Skeletal muscle tissue (tissue), 4 donors: Measurements from ENCODE around the gene FADS2. TPM values are rescaled to one million over a fixed set of nuclear protein-coding genes. Genes with fewer than 3 reads are reported as not detected.

Experiments
- H3K27ac ChIP-seq: one replicate; pipeline ENCODE4 v1.7.0; 2013; ENCODE audit warnings: mild to moderate bottlenecking, low read depth, low read length, inconsistent platforms
- H3K27me3 ChIP-seq, 3 donors: one replicate each; pipeline ENCODE4 v1.7.0; 2013; ENCODE audit warnings: low read length in 3 of 3; ENCODE audit not compliant: control insufficient read depth in 3 of 3, insufficient read depth in 3 of 3
- H3K36me3 ChIP-seq, 3 donors: one replicate each; pipeline ENCODE4 v1.7.0; 2013; ENCODE audit warnings: low read length in 3 of 3; ENCODE audit not compliant: control insufficient read depth in 3 of 3, insufficient read depth in 3 of 3
- H3K4me1 ChIP-seq, 3 donors: one replicate each; pipeline ENCODE4 v1.7.0; 2013; ENCODE audit warnings: low read length in 3 of 3, mild to moderate bottlenecking in 3 of 3; ENCODE audit not compliant: control insufficient read depth in 3 of 3, insufficient read depth in 3 of 3
- H3K4me3 ChIP-seq, 3 donors: one replicate each; pipeline ENCODE4 v1.7.0; 2013; ENCODE audit warnings: low read length in 3 of 3
- H3K9ac ChIP-seq, 3 donors: one replicate each; pipeline ENCODE4 v1.7.0; 2013; ENCODE audit warnings: low read length in 3 of 3, mild to moderate bottlenecking in 3 of 3, moderate library complexity in 2 of 3, low read depth in 1 of 3
- H3K9me3 ChIP-seq, 3 donors: one replicate each; pipeline ENCODE4 v1.7.0; 2013; ENCODE audit warnings: low read length in 3 of 3; ENCODE audit not compliant: control insufficient read depth in 3 of 3
- total RNA-seq: library from RNA; depleted of rRNA; stranded (reverse); fragments of >200 nt; gene quantifications from one replicate; pipeline ENCODE4 v1.2.3, GENCODE V29; 2014
- donor health status: Osteomylitis.

FADS2 gene
- 41.2 TPM for total RNA-seq

DNA sequence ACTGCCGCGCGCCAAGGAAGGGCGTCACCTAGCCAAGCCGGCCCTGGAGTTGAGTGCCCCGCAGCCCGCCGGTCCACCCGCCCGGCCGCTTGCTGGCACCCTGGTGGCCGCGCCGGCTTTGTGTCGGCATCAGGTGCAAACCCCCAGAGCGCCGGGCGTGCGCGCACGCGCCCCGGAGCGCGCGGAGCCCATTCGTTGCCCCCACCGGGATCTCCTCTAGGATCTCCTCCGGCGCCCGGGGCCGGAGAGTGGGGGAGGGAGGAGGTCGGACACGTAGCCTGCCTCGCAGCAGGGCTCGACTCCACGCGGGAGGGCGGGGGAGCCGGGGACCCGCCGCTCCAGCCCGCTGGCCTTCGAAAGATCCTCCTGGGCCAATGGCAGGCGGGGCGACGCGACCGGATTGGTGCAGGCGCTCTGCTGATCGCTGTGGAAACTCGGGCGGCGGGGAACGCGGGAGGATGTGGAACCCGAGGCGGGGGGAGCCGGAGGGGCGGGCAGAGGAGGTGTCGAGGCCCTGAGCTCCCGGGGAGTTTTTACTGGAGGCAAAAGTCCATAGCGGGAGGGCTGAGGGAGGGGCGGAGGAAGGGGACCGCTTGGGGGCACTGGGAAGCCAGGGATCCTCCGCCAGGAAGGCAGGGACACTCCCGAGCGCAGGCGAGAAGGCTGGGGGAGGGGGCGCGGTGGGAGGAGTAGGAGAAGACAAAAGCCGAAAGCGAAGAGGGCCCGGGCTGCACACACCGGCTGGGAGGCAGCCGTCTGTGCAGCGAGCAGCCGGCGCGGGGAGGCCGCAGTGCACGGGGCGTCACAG is at the start of gene FADS2:
TSS of gene FADS2 (plus strand) at position 730 of the 808 bp plus-strand sequence. CDS start 91 bp downstream, outside the sequence.
- peaks cover 8 to 30% (median 16%) of the 10 kb centered on the region in 3 donors for H3K27me3 ChIP-seq
- H3K4me3 ChIP-seq, result peak within 1 kb of the TSS; percentile 69 to 79 (median 73)
- no peaks in the 10 kb centered on the region for H3K9me3 ChIP-seq
- H3K4me1 ChIP-seq, result peaks cover 10 to 36% (median 34%) of the 10 kb centered on the region in 3 donors
- peak within 1 kb of the TSS; percentile 76 for H3K27ac ChIP-seq
- H3K9ac ChIP-seq, result peak within 1 kb of the TSS; percentile 53 to 79 (median 72)
- peaks cover 0 to 3% (median 0%) of the 10 kb centered on the region in 3 donors for H3K36me3 ChIP-seq

DNA sequence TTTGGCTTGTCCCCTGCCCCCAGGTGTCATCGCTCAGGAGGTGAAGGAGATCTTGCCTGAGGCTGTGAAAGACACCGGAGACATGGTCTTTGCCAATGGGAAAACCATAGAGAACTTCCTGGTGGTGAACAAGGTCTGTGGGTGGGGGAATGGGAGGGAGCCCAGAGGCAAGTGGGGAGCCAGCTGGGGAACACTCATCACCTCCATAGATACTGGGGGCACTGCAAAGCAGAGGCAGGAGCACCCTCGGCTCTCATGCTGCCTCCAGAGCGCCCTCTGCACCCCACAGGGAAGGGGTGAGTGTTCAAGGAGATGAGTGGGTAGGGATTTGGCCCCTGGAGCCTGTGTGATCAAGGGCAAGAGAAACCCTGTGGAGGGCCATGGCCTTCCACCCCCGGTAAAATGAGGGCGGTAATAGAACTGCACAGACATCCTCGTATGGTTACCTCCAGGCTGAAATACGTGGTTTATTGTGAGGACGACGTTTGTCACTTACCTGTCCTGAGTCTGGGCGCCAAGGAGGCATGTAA is 49.7 kb upstream of the FADS2 start:
- H3K4me1 ChIP-seq, result peaks cover 6 to 11% (median 10%) of the 10 kb centered on the region in 3 donors
- no peaks in the 10 kb centered on the region for H3K9me3 ChIP-seq
- peaks cover 3 to 7% (median 7%) of the 10 kb centered on the region in 3 donors for H3K27me3 ChIP-seq
- H3K36me3 ChIP-seq, result no peaks in the 10 kb centered on the region
- H3K4me3 ChIP-seq, result no peak overlapping the region
- H3K27ac ChIP-seq, result no peak overlapping the region
- no peak overlapping the region for H3K9ac ChIP-seq

GRCh38 chr11:61778920-61779650 is 49.0 kb upstream of the FADS2 start:
- H3K4me1 ChIP-seq, result peaks cover 6 to 11% (median 10%) of the 10 kb centered on the region in 3 donors
- H3K27me3 ChIP-seq, result peaks cover 3 to 7% (median 7%) of the 10 kb centered on the region in 3 donors
- no peak overlapping the region for H3K4me3 ChIP-seq
- H3K9ac ChIP-seq, result no peak overlapping the region
- no peak overlapping the region for H3K27ac ChIP-seq
- H3K9me3 ChIP-seq, result no peaks in the 10 kb centered on the region
- H3K36me3 ChIP-seq, result no peaks in the 10 kb centered on the region

DNA sequence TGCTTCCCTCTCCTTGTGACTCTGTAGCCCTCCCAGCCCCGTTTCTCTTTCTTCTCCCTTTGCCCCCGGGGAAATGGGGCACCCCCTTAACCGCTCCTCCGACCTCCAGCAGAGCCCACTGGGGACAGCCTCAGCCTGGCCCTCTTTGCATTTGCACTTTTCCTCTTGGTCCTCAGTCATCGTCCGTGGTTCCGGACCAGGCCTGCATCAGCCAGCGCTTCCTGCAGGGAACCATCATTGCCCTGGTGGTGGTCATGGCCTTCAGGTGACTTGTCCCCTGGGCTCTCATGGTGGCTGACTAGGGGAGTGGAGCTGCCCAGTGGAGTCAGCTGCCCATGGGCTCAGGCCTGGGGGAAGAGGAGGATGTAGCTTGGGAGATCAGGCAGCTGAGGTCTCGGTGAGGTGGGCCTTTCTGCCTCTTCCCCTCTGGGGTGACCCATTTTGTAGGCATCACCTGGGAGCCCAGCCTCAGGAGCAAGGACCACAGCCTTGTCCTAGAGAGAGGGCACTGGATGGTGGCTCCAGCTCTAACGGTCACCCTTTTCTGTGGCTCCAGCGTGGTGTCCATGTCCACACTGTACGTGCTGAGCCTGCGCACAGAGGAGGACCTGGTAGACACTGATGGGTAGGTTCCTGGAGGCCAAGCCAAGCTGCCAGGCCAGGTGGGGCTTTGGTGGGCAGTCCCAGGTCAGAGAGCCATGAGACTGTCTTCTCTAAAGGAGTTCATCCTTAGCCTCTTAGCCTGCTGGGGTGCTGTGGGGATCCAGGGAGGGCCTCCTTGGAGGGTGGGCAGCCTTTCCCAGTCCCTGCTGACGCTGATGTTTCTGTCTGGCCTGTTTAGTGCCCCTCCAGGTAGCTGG is 48.2 kb upstream of the FADS2 start:
- Histone ChIP-seq H3K27ac (no peak overlapping the region), H3K4me1 (peaks cover 6 to 11% (median 10%) of the 10 kb centered on the region in 3 donors)

DNA sequence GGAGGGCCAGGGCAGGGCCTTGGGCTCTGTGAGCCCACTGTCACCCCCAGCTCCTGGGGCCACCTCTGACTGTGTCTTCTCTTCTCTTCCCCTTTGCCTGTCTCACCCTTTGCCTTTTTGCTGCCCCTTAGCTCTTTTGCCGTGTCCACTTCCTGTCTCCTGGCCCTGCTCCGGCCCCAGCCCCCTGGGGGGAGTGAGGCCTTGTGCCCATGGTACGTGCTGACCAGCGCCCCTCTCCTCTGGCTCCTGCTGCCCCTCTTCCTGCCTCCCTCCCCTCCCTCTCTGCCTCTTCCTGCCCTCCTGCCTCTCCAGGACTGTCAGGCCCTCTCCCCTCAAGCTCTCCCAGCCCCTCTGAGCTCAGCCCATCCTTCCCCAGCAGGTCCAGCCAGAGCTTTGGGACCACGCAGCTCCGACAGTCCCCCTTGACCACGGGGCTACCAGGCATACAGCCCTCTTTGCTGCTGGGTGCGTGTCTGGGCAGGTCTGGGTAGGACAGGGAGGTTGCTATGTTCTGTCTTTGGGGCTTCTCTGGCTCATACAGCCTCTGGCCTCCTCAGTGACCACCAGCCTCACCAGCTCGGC is 47.4 kb upstream of the FADS2 start:
- Histone ChIP-seq H3K27me3 (peaks cover 3 to 7% (median 7%) of the 10 kb centered on the region in 3 donors), H3K4me3 (no peak overlapping the region), H3K9ac (no peak overlapping the region), H3K27ac (no peak overlapping the region), H3K36me3 (peaks cover 7 to 10% (median 8%) of the 10 kb centered on the region in 3 donors), H3K9me3 (no peaks in the 10 kb centered on the region), H3K4me1 (peaks cover 6 to 11% (median 10%) of the 10 kb centered on the region in 3 donors)

More for the DNA sequence above, 48.2 kb upstream of the FADS2 start:
- Histone ChIP-seq H3K9me3 (no peaks in the 10 kb centered on the region), H3K9ac (no peak overlapping the region), H3K4me3 (no peak overlapping the region), H3K27me3 (peaks cover 3 to 7% (median 7%) of the 10 kb centered on the region in 3 donors), H3K36me3 (peaks cover 0 to 3% (median 0%) of the 10 kb centered on the region in 3 donors)

DNA sequence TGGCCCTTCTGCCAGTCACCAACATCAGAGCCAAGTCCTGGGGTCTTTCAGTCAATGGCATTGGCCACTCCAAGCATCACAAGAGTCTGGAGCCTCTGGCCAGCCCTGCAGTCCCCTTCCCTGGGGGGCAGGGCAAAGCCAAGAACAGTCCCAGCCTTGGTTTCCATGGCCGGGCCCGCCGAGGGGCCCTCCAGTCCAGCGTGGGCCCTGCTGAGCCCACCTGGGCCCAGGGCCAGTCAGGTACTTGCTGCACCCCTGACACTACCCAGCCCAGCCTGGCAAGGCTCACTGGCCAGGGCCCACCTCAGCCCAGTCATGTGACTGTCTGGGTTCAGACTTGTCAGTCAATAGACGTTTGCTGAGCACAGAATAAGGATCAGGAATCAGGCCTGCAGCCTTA is 46.5 kb upstream of the FADS2 start:
- no peak overlapping the region for H3K9ac ChIP-seq
- H3K27me3 ChIP-seq, result peaks cover 3 to 7% (median 7%) of the 10 kb centered on the region in 3 donors
- no peak overlapping the region for H3K4me3 ChIP-seq
- H3K27ac ChIP-seq, result no peak overlapping the region
- no peaks in the 10 kb centered on the region for H3K9me3 ChIP-seq
- H3K36me3 ChIP-seq, result peaks cover 14 to 19% (median 15%) of the 10 kb centered on the region in 3 donors
- peaks cover 6 to 11% (median 10%) of the 10 kb centered on the region in 3 donors for H3K4me1 ChIP-seq

DNA sequence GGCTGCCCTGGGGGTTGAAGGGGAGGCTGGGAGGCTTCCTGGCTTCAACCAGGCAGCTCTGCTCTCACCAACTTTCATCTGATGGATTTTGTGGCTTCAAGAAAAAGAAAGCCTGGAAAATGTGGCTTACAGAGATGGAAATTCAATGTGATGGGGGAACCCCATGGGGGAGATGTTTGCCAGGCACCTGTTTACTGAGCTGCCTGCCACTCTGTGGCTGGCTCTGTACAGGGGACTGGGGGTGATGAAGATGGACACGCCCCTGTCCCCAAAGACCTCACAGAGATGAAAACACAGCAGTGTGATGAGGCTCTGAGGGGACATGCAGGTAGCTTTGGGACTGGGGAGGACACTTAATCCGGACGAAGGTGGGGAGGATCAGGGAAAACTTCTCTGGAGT is 45.8 kb upstream of the FADS2 start:
- peaks cover 3 to 7% (median 7%) of the 10 kb centered on the region in 3 donors for H3K27me3 ChIP-seq
- H3K4me3 ChIP-seq, result no peak overlapping the region
- H3K9me3 ChIP-seq, result no peaks in the 10 kb centered on the region
- H3K9ac ChIP-seq, result no peak overlapping the region
- peaks cover 3 to 7% (median 5%) of the 10 kb centered on the region in 3 donors for H3K4me1 ChIP-seq
- peaks cover 17 to 27% (median 22%) of the 10 kb centered on the region in 3 donors for H3K36me3 ChIP-seq
- H3K27ac ChIP-seq, result no peak overlapping the region

GRCh38 chr11:61782841-61783240 is 45.3 kb upstream of the FADS2 start:
- Histone ChIP-seq H3K36me3 (peaks cover 22 to 32% (median 28%) of the 10 kb centered on the region in 3 donors), H3K9me3 (no peaks in the 10 kb centered on the region), H3K27ac (no peak overlapping the region)

More at GRCh38 chr11:61782841-61783240, 45.3 kb upstream of the FADS2 start:
- Histone ChIP-seq H3K27me3 (peaks cover 3 to 7% (median 7%) of the 10 kb centered on the region in 3 donors), H3K9ac (no peak overlapping the region), H3K4me3 (no peak overlapping the region), H3K4me1 (peaks cover 0 to 2% (median under 1%) of the 10 kb centered on the region in 3 donors)
